T47D (cell line): ENCODE measurements around the gene XIRP2.
A peak's percentile ranks its signal among the peaks of the same experiment; 100 is the strongest.
"Not testable (repeated sequence)": the region's sequence is repeated elsewhere in the genome, so short reads cannot be mapped to it uniquely, and the experiment has no call there.

ENCODE experiments used
- DNase-seq, 2 experiments: peaks; one replicate each; pipeline versions ENCODE4 v3.0.0 to v3.0.0-alpha.2; 2011 to 2012; ENCODE audit warnings: low read depth in 1 of 2, low spot score in 1 of 2
- JUND ChIP-seq: IDR thresholded peaks from 2 replicates; pipeline ENCODE4 v1.6.1; 2012; ENCODE audit warnings: low read depth
- in situ Hi-C: cut with HindIII; loops from 2 replicates; pipeline ENCODE4 v1.10.0; 2016; ENCODE audit warnings: low sequenced_read_pairs, low pct_unique_long_range_greater_than_20kb

XIRP2 gene

DNA sequence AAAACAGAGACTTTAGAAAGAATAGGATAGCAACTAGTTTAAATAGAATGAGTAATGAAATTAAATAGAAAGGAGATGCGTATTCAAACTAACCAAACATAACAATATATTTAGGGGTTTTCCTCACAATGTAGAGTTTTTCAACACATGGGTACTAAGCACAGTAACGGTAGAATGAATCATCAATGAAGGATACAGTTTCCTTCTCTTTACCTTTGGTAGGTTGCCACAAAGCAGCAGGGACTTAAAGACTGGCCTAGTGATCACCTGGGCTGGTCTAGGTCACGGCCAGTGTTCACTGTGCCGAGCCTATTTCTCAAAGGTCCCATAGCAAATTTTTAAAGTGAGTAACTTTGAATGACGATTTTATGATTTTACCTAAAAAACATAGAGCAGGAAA is 311.7 kb downstream of the XIRP2 start:
- no peak for DNase-seq
- TF ChIP-seq JUND: no peak
- in situ Hi-C loops: no loop called here

DNA sequence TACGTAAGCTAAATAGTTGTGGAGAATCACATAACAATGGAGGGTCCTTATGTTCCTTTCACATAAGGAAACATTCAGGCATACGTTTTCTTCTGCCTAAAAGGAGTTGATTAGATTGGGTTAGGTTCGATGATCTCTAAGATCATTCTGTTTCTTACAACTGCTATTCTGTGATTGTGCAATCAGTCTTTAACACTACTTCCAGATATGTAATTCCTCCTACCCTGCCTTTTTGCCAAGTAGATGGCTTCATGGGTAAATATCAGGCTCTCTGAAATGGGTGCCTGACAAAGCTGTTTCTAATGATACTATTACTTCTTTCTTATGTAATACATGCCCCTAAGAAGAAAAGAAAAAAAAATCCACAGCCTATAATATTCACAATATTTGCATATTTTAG is 321.5 kb downstream of the XIRP2 start:
- no peak for DNase-seq
- no peak for TF ChIP-seq JUND
- in situ Hi-C loops: no loop called here

GRCh38 chr2:167212014-167212648 is 323.9 kb downstream of the XIRP2 start:
- TF ChIP-seq JUND: no peak
- peak in 1 of 2 experiments; percentile 59 for DNase-seq
- in situ Hi-C loops: no loop called here

DNA sequence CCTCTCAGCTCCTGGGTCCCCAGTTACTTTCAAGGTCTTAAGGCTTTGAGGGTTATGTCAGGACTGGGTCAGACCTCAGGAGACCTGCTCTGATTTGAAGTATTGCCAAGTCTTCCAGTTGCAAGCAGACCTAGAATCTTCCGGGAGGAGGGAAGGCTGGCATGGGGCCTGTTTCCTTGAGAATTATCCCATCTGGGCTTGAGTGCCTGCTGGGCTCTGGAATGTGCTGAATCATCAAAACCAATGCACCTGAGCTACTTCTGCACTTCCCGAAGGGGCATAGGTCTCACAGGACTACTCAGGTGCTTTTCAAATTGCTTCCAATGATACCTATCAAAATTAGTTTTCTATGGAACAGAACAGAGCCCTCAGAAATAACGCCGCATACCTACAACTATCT is 327.3 kb downstream of the XIRP2 start:
- in situ Hi-C loops: no loop called here

GRCh38 chr2:167237478-167237877 is 349.2 kb downstream of the XIRP2 start:
- no peak for TF ChIP-seq JUND
- DNase-seq: no peak
- in situ Hi-C loops: no loop called here

More for the DNA sequence above, 327.3 kb downstream of the XIRP2 start:
- DNase-seq: peak in 1 of 2 experiments; percentile 20
- TF ChIP-seq JUND: no peak

DNA sequence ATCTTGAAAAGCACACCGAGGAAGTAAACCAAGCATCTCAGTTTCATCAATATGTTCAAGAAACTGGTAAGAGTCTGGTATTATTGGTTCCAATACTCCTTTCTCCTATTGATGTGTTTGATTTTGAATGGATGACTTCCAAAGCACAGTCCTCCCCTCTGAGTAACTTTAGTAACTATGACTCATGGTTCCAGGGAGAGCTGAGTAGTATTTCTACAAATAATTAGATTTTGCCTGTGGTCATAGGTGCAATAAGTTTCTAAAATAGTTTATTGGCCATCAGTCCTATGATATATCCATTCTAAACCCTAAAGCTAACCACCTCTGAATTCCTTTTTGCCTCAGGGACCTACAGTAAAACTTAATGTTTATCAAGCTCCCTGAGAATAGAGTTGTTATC is 352.4 kb downstream of the XIRP2 start:
- TF ChIP-seq JUND: no peak
- no peak for DNase-seq
- in situ Hi-C loops: no loop called here

GRCh38 chr2:167249197-167249596 is 360.9 kb downstream of the XIRP2 start:
- TF ChIP-seq JUND: no peak
- in situ Hi-C loops: no loop called here
- no peak for DNase-seq

DNA sequence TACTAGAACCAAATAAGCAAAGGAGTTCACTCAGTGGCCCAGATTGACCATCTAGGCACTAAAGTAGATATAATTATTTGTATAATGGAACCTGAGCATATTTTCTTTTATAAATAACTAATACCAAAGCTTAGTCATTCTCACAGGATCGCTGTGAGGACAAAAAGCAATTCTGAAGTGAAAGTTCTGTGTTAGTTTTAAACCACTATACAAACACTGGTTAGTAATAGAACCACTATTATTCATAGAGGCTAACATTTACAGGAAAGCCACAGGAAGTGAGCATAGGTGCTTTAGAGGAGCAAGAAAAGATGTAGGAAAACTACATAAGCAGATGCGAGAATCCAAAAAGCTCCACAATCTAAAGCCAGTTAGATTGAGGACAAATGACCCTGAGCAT is 364.7 kb downstream of the XIRP2 start:
- in situ Hi-C loops: no loop called here
- DNase-seq: no peak
- no peak for TF ChIP-seq JUND

- TF ChIP-seq JUND: no peak
- DNase-seq: no peak
- in situ Hi-C loops: no loop called here
Observed at GRCh38 chr2:167254721-167255120, 366.4 kb downstream of the XIRP2 start.

DNA sequence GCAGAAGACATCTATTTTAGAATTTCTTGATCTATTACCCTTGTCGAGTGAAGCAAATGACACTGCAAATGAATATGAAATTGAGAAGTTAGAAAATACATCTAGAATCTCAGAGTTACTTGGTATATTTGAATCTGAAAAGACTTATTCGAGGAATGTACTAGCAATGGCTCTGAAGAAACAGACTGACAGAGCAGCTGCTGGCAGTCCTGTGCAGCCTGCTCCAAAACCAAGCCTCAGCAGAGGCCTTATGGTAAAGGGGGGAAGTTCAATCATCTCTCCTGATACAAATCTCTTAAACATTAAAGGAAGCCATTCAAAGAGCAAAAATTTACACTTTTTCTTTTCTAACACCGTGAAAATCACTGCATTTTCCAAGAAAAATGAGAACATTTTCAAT is 370.4 kb downstream of the XIRP2 start:
- in situ Hi-C loops: no loop called here
- TF ChIP-seq JUND: no peak
- no peak for DNase-seq

GRCh38 chr2:167264380-167264779 is 376.1 kb downstream of the XIRP2 start:
- TF ChIP-seq JUND: no peak
- DNase-seq: peak; percentile 3 to 63
- in situ Hi-C loops: no loop called here

- DNase-seq: no peak
- no peak for TF ChIP-seq JUND
- in situ Hi-C loops: no loop called here
Observed at GRCh38 chr2:167265004-167265403, 376.7 kb downstream of the XIRP2 start.

GRCh38 chr2:167265722-167266121 is 377.4 kb downstream of the XIRP2 start:
- no peak for DNase-seq
- in situ Hi-C loops: no loop called here
- TF ChIP-seq JUND: no peak

GRCh38 chr2:167268245-167268644 is 380.0 kb downstream of the XIRP2 start:
- in situ Hi-C loops, DNase-seq: not testable (repeated sequence)
